ENCODE data around the gene DYNC1LI2. TPM values are rescaled to one million over a fixed set of nuclear protein-coding genes. Genes with fewer than 3 reads are reported as not detected.

Gene DYNC1LI2
- total and polyA plus RNA-seq, 2 of the 8 experiments (the other 6 are each of a cell fraction or from before 2014, with no cell fraction given) = 35.0 to 70.8 TPM

DNA sequence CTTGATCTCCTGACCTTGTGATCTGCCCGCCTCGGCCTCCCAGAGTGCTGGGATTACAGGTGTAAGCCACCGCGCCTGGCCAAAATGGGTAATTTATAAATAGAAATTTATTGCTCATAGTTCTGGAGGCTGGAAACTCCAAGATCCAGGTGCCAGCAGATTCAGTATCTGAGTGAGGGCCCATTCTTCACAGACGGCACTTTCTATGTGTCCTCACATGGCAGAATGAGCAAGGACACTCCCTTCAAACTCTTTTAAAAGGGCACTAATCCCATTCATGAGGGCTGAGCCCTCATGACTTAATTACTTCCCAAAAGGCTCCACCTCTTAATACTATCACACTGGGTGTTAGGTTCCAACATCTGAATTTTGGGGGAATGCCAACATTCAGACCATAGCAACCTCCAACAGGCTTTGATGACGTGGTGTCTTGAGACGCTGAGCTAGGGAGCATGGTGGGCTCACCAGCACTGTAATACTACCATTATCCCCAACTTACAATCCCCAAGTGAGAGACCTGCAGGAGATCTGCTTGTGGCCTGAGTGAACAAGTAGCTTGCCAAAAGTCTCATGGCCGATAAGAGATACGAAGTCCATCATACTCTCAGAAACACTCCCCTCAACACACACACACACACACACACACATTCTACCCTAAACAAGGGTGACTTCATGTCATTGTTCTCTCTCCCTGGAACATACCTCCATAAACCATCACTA is 63.3 kb downstream of the DYNC1LI2 start:
- 93% methylated on average over 9 of the region's 9 CpGs; no CpG with 5 or more reads in 1 of the 2 experiments for WGBS, 2 experiments (ENCODE audit: extremely low coverage in 1 of 2, insufficient coverage in 1 of 2, insufficient read length in 1 of 2, insufficient replicate concordance in 2 of 2, low coverage in 1 of 2, low lambda C conversion rate in 2 of 2, missing lambda C conversion rate in 1 of 2)
- no peak overlapping the region for H2BK20ac ChIP-seq (ENCODE audit: low read length)
- FAIRE-seq (no peak), DNase-seq (ENCODE audit: low read depth in 1 of 2, low spot score in 2 of 2) (no peak)
- H3K4ac ChIP-seq (replicated peaks; ENCODE audit: insufficient read length, low read depth, low read length) = no peak overlapping the region
- CTCF ChIA-PET (ENCODE audit: partially characterized antibody) = interaction anchor here (1.0 to 1.3 kb wide), 3 partner anchors 10 to 37 kb away, joined by 3 to 8 read pairs (median 4); no protein-coding TSS in a partner anchor
- H2AFZ ChIP-seq (ENCODE audit: low read length) = no peak overlapping the region
- no peak overlapping the region for H2BK5ac ChIP-seq (ENCODE audit: low read depth, low read length)
- no peak overlapping the region for H3K14ac ChIP-seq (ENCODE audit: insufficient read length)
- H3K79me1 ChIP-seq (ENCODE audit: low read depth, low read length) = peaks cover 14% of the 10 kb centered on the region
- no peaks in the 10 kb centered on the region for H3K36me3 ChIP-seq (ENCODE audit: control insufficient read depth in 2 of 4, insufficient read depth in 4 of 4, low read length in 3 of 4)
- H3K4me3 ChIP-seq (ENCODE audit: extremely low read depth in 1 of 4, insufficient read depth in 2 of 4, low read depth in 3 of 4, low read length in 4 of 4) = no peak overlapping the region
- no peak overlapping the region for H2BK15ac ChIP-seq (ENCODE audit: low read length)
- no peak overlapping the region for H2BK120ac ChIP-seq (replicated peaks; ENCODE audit: low read depth, low read length)
- 0 out of 2 replicates have a peak overlapping the region, but pooled peaks have one; percentile 82 for H2AK5ac ChIP-seq (ENCODE audit: low read depth, low read length)
- no peaks in the 10 kb centered on the region; the same call in 1 of the 2 replicates for H3K23me2 ChIP-seq (ENCODE audit: low read depth, low read length)
- peaks cover 0 to 8% of the 10 kb centered on the region in 2 experiments for H4K20me1 ChIP-seq (replicated peaks in 1 of 2; ENCODE audit: control insufficient read depth in 1 of 2, insufficient read depth in 2 of 2, low read length in 2 of 2)
- POLR2A ChIA-PET (ENCODE audit: partially characterized antibody) = interaction anchor here (1.2 kb wide), 1 partner anchor 11 kb away, joined by 3 read pairs; no protein-coding TSS in a partner anchor
- H2BK12ac ChIP-seq (ENCODE audit: low read depth, low read length) = no peak overlapping the region
- no peak overlapping the region for H3K23ac ChIP-seq (ENCODE audit: insufficient read length)
- H3K18ac ChIP-seq (ENCODE audit: extremely low read depth, low read length) = no peak overlapping the region
- no peak for TF ChIP-seq SRF (IDR thresholded peaks at IDR 0.05; ENCODE audit: low read depth, low read length)
- no peak for TF ChIP-seq CHD1 (IDR thresholded peaks at IDR 0.05; ENCODE audit: low read depth, low read length)
- TF ChIP-seq, protein P1, sequence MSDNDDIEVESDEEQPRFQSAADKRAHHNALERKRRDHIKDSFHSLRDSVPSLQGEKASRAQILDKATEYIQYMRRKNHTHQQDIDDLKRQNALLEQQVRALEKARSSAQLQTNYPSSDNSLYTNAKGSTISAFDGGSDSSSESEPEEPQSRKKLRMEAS (IDR thresholded peaks at IDR 0.05) = no peak
- TF ChIP-seq CEBPB (IDR thresholded peaks at IDR 0.05; ENCODE audit: low read depth, low read length) = no peak
- TF ChIP-seq BRCA1 (IDR thresholded peaks at IDR 0.05; ENCODE audit: low read depth, low read length) = no peak
- TF ChIP-seq POLR2AphosphoS5 (IDR thresholded peaks at IDR 0.05; ENCODE audit: low read depth, low read length) = no peak
- TF ChIP-seq EGR1 (IDR thresholded peaks at IDR 0.05; ENCODE audit: borderline replicate concordance, low read depth, low read length) = no peak
- no peak for TF ChIP-seq CHD2 (IDR thresholded peaks at IDR 0.05; ENCODE audit: low read length)
- H3K9ac ChIP-seq (replicated peaks in 1 of 4; ENCODE audit: extremely low read depth in 1 of 4, low read depth in 3 of 4, low read length in 3 of 4) = no peak overlapping the region
- peaks cover 0 to 13% (median 2%) of the 10 kb centered on the region in 4 experiments; a peak in 5 of 7 replicates for H3K4me1 ChIP-seq (replicated peaks in 1 of 4; ENCODE audit: control insufficient read depth in 3 of 4, insufficient read depth in 4 of 4, low read length in 3 of 4)
- H3K56ac ChIP-seq (replicated peaks; ENCODE audit: insufficient read length, low read depth, low read length) = no peak overlapping the region
- peaks cover 0 to 56% of the 10 kb centered on the region in 2 experiments; a peak in 2 of 4 replicates for H3K79me2 ChIP-seq (ENCODE audit: control insufficient read depth in 1 of 2, insufficient read depth in 2 of 2, low read length in 2 of 2)
- no peak overlapping the region for H3K27ac ChIP-seq (ENCODE audit: low read depth, low read length)
- H3K27me3 ChIP-seq (replicated peaks in 1 of 4; ENCODE audit: control insufficient read depth in 3 of 4, extremely low read depth in 1 of 4, insufficient read depth in 3 of 4, low read length in 3 of 4) = no peaks in the 10 kb centered on the region
- H4K91ac ChIP-seq (replicated peaks; ENCODE audit: insufficient read length, low read length) = no peak overlapping the region
- no peak overlapping the region for H3K4me2 ChIP-seq (ENCODE audit: insufficient read depth in 1 of 2, low read depth in 2 of 2, low read length in 2 of 2)
- H4K5ac ChIP-seq (ENCODE audit: insufficient read length, low read depth, low read length) = no peak overlapping the region
- H3K9me3 ChIP-seq (ENCODE audit: insufficient read depth in 2 of 2, low read depth in 1 of 2, low read length in 1 of 2) = no peaks in the 10 kb centered on the region
- H4K8ac ChIP-seq (ENCODE audit: extremely low read depth, insufficient read depth, low read length) = no peak overlapping the region
